Stimulated activated CD8-positive, alpha-beta memory T cell treated with anti-CD3 and anti-CD28 coated beads, Interleukin-2, amount 100 ng/mL, for 1 hour (primary cell): ENCODE data around the gene SPINK8.
"Not testable (repeated sequence)": the region's sequence is repeated elsewhere in the genome, so short reads cannot be mapped to it uniquely, and the experiment has no call there.

Experiments used
- DNase-seq, 2 donors: peaks; one replicate each; pipeline ENCODE4 v3.0.0-alpha.2; 2020; ENCODE audit warnings: low read depth in 2 of 2

SPINK8 gene

GRCh38 chr3:48333346-48334245 is at the start of gene SPINK8:
Gene SPINK8 (minus strand): TSS chr3:48333661. CDS start chr3:48328341, 5,320 bp downstream.
- not testable (repeated sequence) for DNase-seq

GRCh38 chr3:48372862-48373435 is 39.5 kb upstream of the SPINK8 start:
- no peak for DNase-seq

- DNase-seq = no peak
Observed at GRCh38 chr3:48372377-48372770, 38.9 kb upstream of the SPINK8 start.

- no peak for DNase-seq
Observed at GRCh38 chr3:48371651-48372376, 38.4 kb upstream of the SPINK8 start, which contains the start of gene FBXW12. Gene FBXW12 (plus strand): TSS chr3:48372219. CDS start chr3:48372768, 549 bp downstream.

GRCh38 chr3:48370333-48370713 is 36.9 kb upstream of the SPINK8 start:
- no peak for DNase-seq

GRCh38 chr3:48369693-48370332 is 36.4 kb upstream of the SPINK8 start:
- no peak for DNase-seq

GRCh38 chr3:48367201-48367600 is 33.7 kb upstream of the SPINK8 start:
- no peak for DNase-seq

GRCh38 chr3:48364840-48365239 is 31.4 kb upstream of the SPINK8 start:
- no peak for DNase-seq

GRCh38 chr3:48361928-48362327 is 28.5 kb upstream of the SPINK8 start:
- DNase-seq = no peak

- DNase-seq = no peak
Observed at GRCh38 chr3:48356419-48356818, 23.0 kb upstream of the SPINK8 start.

GRCh38 chr3:48353987-48354386 is 20.5 kb upstream of the SPINK8 start:
- DNase-seq = no peak

GRCh38 chr3:48352546-48352945 is 19.1 kb upstream of the SPINK8 start:
- no peak for DNase-seq

- no peak for DNase-seq
Observed at GRCh38 chr3:48347500-48347899, 14.0 kb upstream of the SPINK8 start.

GRCh38 chr3:48345946-48346572 is 12.6 kb upstream of the SPINK8 start:
- DNase-seq = no peak

GRCh38 chr3:48344867-48345507 is 11.5 kb upstream of the SPINK8 start:
- no peak for DNase-seq

GRCh38 chr3:48343432-48343831 is 10.0 kb upstream of the SPINK8 start:
- DNase-seq = no peak

GRCh38 chr3:48338635-48339034 is 5.2 kb upstream of the SPINK8 start:
- no peak for DNase-seq

- not testable (repeated sequence) for DNase-seq
Observed at GRCh38 chr3:48337536-48337935, 4.1 kb upstream of the SPINK8 start.

- DNase-seq = not testable (repeated sequence)
Observed at GRCh38 chr3:48335286-48335685, 1.8 kb upstream of the SPINK8 start.

- DNase-seq = no peak
Observed at GRCh38 chr3:48334605-48335004, 1.1 kb upstream of the SPINK8 start.
